H9 (cell line): ENCODE results near the gene C11orf91. TPM values are rescaled to one million over a fixed set of nuclear protein-coding genes. Genes with fewer than 3 reads are reported as not detected.

ENCODE experiments used
- DNase-seq: peaks from one replicate; pipeline ENCODE4 v3.0.0-alpha.2; 2017
- H2AFZ ChIP-seq: one replicate; pipeline ENCODE4 v1.6.1; 2013; ENCODE audit warnings: mild to moderate bottlenecking, low read length, control low read depth, moderate library complexity
- H2AK5ac ChIP-seq: 2 replicates; pipeline ENCODE4 v1.6.1; 2013; ENCODE audit warnings: low read length, control low read depth, mixed read lengths; ENCODE audit not compliant: insufficient read length
- H2BK120ac ChIP-seq: one replicate; pipeline ENCODE4 v1.6.1; 2013; ENCODE audit warnings: low read depth, mild to moderate bottlenecking, low read length, control low read depth, inconsistent platforms; ENCODE audit not compliant: poor library complexity, severe bottlenecking
- H2BK12ac ChIP-seq: 2 replicates; pipeline ENCODE4 v1.6.1; 2013; ENCODE audit warnings: low read length, control low read depth, mixed read lengths, low read depth; ENCODE audit not compliant: insufficient read length
- H2BK15ac ChIP-seq: 2 replicates; pipeline ENCODE4 v1.6.1; 2013; ENCODE audit warnings: low read depth, low read length, control low read depth
- H2BK20ac ChIP-seq: one replicate; pipeline ENCODE4 v1.6.1; 2013; ENCODE audit warnings: low read depth, mild to moderate bottlenecking, low read length, control low read depth, inconsistent platforms; ENCODE audit not compliant: poor library complexity, severe bottlenecking
- H2BK5ac ChIP-seq: 2 replicates; pipeline ENCODE4 v1.6.1; 2013; ENCODE audit warnings: low read length, control low read depth, mixed read lengths; ENCODE audit not compliant: insufficient read length
- H3K14ac ChIP-seq: 2 replicates; pipeline ENCODE4 v1.6.1; 2013; ENCODE audit warnings: low read length, control low read depth; ENCODE audit not compliant: insufficient read depth
- H3K18ac ChIP-seq: 2 replicates; pipeline ENCODE4 v1.6.1; 2013; ENCODE audit warnings: low read depth, mild to moderate bottlenecking, mixed read lengths, low read length, control low read depth; ENCODE audit not compliant: insufficient read length
- H3K23ac ChIP-seq: 2 replicates; pipeline ENCODE4 v1.6.1; 2013; ENCODE audit warnings: low read length, control low read depth, mixed read lengths, low read depth; ENCODE audit not compliant: insufficient read length
- H3K23me2 ChIP-seq: 2 replicates; pipeline ENCODE4 v1.6.1; 2013; ENCODE audit warnings: low read depth, mild to moderate bottlenecking, mixed read lengths, low read length, control low read depth; ENCODE audit not compliant: insufficient read length, poor library complexity, severe bottlenecking
- H3K27ac ChIP-seq: 2 replicates; pipeline ENCODE4 v1.5.1; 2013; ENCODE audit warnings: low read length, control low read depth, mixed read lengths, low read depth; ENCODE audit not compliant: insufficient read length
- H3K27me3 ChIP-seq: 2 replicates; pipeline ENCODE4 v1.6.1; 2013; ENCODE audit warnings: low read length, control low read depth, inconsistent platforms; ENCODE audit not compliant: insufficient read depth
- H3K4ac ChIP-seq: 2 replicates; pipeline ENCODE4 v1.6.1; 2013; ENCODE audit warnings: low read depth, mild to moderate bottlenecking, control low read depth, inconsistent platforms, low read length, moderate library complexity
- H3K4me1 ChIP-seq: 2 replicates; pipeline ENCODE4 v1.6.1; 2013; ENCODE audit warnings: low read length, control low read depth, inconsistent platforms; ENCODE audit not compliant: insufficient read depth
- H3K4me2 ChIP-seq: 2 replicates; pipeline ENCODE4 v1.6.1; 2013; ENCODE audit warnings: low read length, control low read depth, mixed read lengths; ENCODE audit not compliant: insufficient read length, insufficient read depth
- H3K56ac ChIP-seq: 2 replicates; pipeline ENCODE4 v1.6.1; 2013; ENCODE audit warnings: low read depth, mild to moderate bottlenecking, mixed read lengths, low read length, control low read depth; ENCODE audit not compliant: insufficient read length
- H3K79me1 ChIP-seq: 2 replicates; pipeline ENCODE4 v1.6.1; 2013; ENCODE audit warnings: low read depth, mild to moderate bottlenecking, moderate library complexity, low read length, control low read depth, inconsistent platforms; ENCODE audit not compliant: insufficient read depth, poor library complexity, severe bottlenecking
- H3K79me2 ChIP-seq: 2 replicates; pipeline ENCODE4 v1.6.1; 2013; ENCODE audit warnings: low read length, control low read depth, inconsistent platforms; ENCODE audit not compliant: insufficient read depth
- H3K9ac ChIP-seq: 2 replicates; pipeline ENCODE4 v1.6.1; 2013; ENCODE audit warnings: low read length, control low read depth, mixed read lengths; ENCODE audit not compliant: insufficient read length; ENCODE audit errors: extremely low read depth
- H3K9me3 ChIP-seq: one replicate; pipeline ENCODE4 v1.6.1; 2013; ENCODE audit warnings: low read depth, low read length, inconsistent platforms; ENCODE audit not compliant: control insufficient read depth
- H3T11ph ChIP-seq: one replicate; pipeline ENCODE4 v1.6.1; 2013; ENCODE audit warnings: mild to moderate bottlenecking, low read length, control low read depth, inconsistent platforms
- H4K20me1 ChIP-seq: one replicate; pipeline ENCODE4 v1.6.1; 2013; ENCODE audit not compliant: control insufficient read depth, insufficient read length, insufficient read depth
- H4K5ac ChIP-seq: 2 replicates; pipeline ENCODE4 v1.6.1; 2013; ENCODE audit warnings: low read depth, mild to moderate bottlenecking, mixed read lengths, low read length, control low read depth; ENCODE audit not compliant: insufficient read length
- H4K8ac ChIP-seq: replicated peaks from 2 replicates; pipeline ENCODE4 v1.6.1; 2013; ENCODE audit warnings: low read length, control low read depth, mixed read lengths, low read depth; ENCODE audit not compliant: insufficient read length
- H4K91ac ChIP-seq: 2 replicates; pipeline ENCODE4 v1.6.1; 2013; ENCODE audit warnings: low read depth, mild to moderate bottlenecking, moderate library complexity, mixed read lengths, low read length, control low read depth; ENCODE audit not compliant: insufficient read length
- H3K27ac Mint-ChIP-seq, 3 experiments: 2 replicates in 2 of 3; 3 replicates in 1 of 3; pipeline ENCODE4 v1.8.0; 2020 to 2021; ENCODE audit warnings: mixed read lengths in 3 of 3, mild to moderate bottlenecking in 1 of 3, moderate library complexity in 1 of 3
- H3K27me3 Mint-ChIP-seq: 2 replicates; pipeline ENCODE4 v1.8.0; 2021; ENCODE audit warnings: low read depth, mild to moderate bottlenecking, moderate library complexity, mixed read lengths
- H3K36me3 Mint-ChIP-seq, 3 experiments: 2 replicates in 2 of 3; 3 replicates in 1 of 3; pipeline ENCODE4 v1.8.0; 2020 to 2021; ENCODE audit warnings: low read depth in 3 of 3, mixed read lengths in 3 of 3; ENCODE audit not compliant: insufficient read depth in 1 of 3
- H3K4me1 Mint-ChIP-seq, 2 experiments: 2 replicates each; pipeline ENCODE4 v1.8.0; 2020; ENCODE audit warnings: mixed read lengths in 2 of 2
- H3K4me3 Mint-ChIP-seq, 2 experiments: 2 replicates in 1 of 2; 3 replicates in 1 of 2; pipeline ENCODE4 v1.8.0; 2020 to 2021; ENCODE audit warnings: mild to moderate bottlenecking in 2 of 2, mixed read lengths in 2 of 2, moderate library complexity in 1 of 2
- H3K9me3 Mint-ChIP-seq, 2 experiments: 2 replicates in 1 of 2; 3 replicates in 1 of 2; pipeline ENCODE4 v1.8.0; 2020; ENCODE audit warnings: mild to moderate bottlenecking in 2 of 2, mixed read lengths in 2 of 2, moderate library complexity in 1 of 2
- whole genome bisulfite sequencing: extraction: QIAGEN DNeasy Blood & Tissue Kit; methylation state at CpG from one replicate; pipeline ENCODE4 v1.1.7; 2013; ENCODE audit warnings: missing lambda C conversion rate, low lambda C conversion rate, mixed read lengths; ENCODE audit not compliant: insufficient read length; ENCODE audit errors: extremely low coverage; 5-methylcytosine and 5-hydroxymethylcytosine counted together
- total RNA-seq: library from RNA; stranded (reverse); gene quantifications from 2 replicates; pipeline ENCODE4 v1.2.1, GENCODE V29; 2021
- TF ChIP-seq, protein P1 (sequence below): fragments of 200-600 bp; sonication (generic); conservative IDR thresholded peaks from 3 replicates; pipeline ENCODE4 v1.8.0; 2021; ENCODE audit warnings: antibody characterized with exemption, mild to moderate bottlenecking

The C11orf91 gene
- total RNA-seq, 1 experiment from 2014 or later, result not detected

DNA sequence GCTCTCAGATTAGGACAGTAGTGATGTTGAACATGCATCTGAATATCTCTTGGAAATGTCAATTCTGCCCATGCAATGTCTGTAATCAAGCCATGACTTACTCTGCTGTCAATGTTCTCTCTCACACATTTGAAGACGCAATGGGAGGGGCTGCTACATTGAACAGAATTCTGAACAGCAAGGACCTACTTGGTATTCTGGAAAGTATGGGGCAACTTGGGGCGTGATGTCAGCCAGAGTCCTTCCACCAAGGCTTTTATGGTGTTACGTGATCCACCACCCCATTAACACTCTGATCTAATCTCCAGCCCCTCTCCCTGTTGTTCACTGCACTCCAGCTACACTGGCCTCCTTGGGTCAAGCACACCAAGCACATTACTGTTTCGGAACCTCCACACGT lies 42.7 kb upstream of the C11orf91 start:
- Histone ChIP-seq H3K79me2 (no peaks in the 10 kb centered on the region), H2BK20ac (no peak overlapping the region), H3K27ac (no peak overlapping the region), H3K4me2 (no peak overlapping the region), H2BK5ac (no peak overlapping the region), H2AK5ac (no peak overlapping the region), H3K4ac (no peak overlapping the region), H4K20me1 (no peaks in the 10 kb centered on the region), H3T11ph (no peak overlapping the region), H3K18ac (no peak overlapping the region), H2BK15ac (no peak overlapping the region), H2AFZ (no peak overlapping the region), H4K91ac (no peak overlapping the region), H3K23me2 (no peaks in the 10 kb centered on the region), H3K4me1 (no peaks in the 10 kb centered on the region), H3K79me1 (no peaks in the 10 kb centered on the region), H2BK120ac (no peak overlapping the region), H3K9ac (no peak overlapping the region), H4K8ac (no peak overlapping the region), H3K27me3 (no peaks in the 10 kb centered on the region), H2BK12ac (no peak overlapping the region), H3K56ac (no peak overlapping the region), H3K14ac (no peak overlapping the region), H3K9me3 (no peaks in the 10 kb centered on the region), H3K23ac (no peak overlapping the region), H4K5ac (no peak overlapping the region)
- Mint-ChIP-seq H3K4me3 (no peak overlapping the region), H3K36me3 (no peaks in the 10 kb centered on the region), H3K27me3 (no peaks in the 10 kb centered on the region), H3K9me3 (no peaks in the 10 kb centered on the region; a peak in 1 of 5 replicates), H3K27ac (peak overlapping the region in 1 of 3 experiments; percentile 45; a peak in 1 of 7 replicates), H3K4me1 (no peaks in the 10 kb centered on the region)
- TF ChIP-seq, protein P1, sequence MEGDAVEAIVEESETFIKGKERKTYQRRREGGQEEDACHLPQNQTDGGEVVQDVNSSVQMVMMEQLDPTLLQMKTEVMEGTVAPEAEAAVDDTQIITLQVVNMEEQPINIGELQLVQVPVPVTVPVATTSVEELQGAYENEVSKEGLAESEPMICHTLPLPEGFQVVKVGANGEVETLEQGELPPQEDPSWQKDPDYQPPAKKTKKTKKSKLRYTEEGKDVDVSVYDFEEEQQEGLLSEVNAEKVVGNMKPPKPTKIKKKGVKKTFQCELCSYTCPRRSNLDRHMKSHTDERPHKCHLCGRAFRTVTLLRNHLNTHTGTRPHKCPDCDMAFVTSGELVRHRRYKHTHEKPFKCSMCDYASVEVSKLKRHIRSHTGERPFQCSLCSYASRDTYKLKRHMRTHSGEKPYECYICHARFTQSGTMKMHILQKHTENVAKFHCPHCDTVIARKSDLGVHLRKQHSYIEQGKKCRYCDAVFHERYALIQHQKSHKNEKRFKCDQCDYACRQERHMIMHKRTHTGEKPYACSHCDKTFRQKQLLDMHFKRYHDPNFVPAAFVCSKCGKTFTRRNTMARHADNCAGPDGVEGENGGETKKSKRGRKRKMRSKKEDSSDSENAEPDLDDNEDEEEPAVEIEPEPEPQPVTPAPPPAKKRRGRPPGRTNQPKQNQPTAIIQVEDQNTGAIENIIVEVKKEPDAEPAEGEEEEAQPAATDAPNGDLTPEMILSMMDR, result no peak
- WGBS, result no CpG with 5 or more reads among the region's 5 CpGs
- no peak for DNase-seq
